Choroid plexus epithelial cell (primary cell): ENCODE data around the gene ZNF358.
"Not testable (repeated sequence)": the region's sequence is repeated elsewhere in the genome, so short reads cannot be mapped to it uniquely, and the experiment has no call there.

Experiments used
- DNase-seq: peaks from one replicate; pipeline ENCODE4 v3.0.0-alpha.2; 2010; ENCODE audit warnings: low read depth
- H3K4me3 ChIP-seq: 2 replicates; pipeline ENCODE4 v1.5.1; 2011; ENCODE audit warnings: low read depth, mild to moderate bottlenecking, control low read depth, low read length, moderate library complexity
- CTCF ChIP-seq: conservative IDR thresholded peaks from 2 replicates; pipeline ENCODE4 v1.5.1; 2011; ENCODE audit warnings: low read depth, mild to moderate bottlenecking, control low read depth, inconsistent platforms, low read length, moderate library complexity

Gene ZNF358

DNA sequence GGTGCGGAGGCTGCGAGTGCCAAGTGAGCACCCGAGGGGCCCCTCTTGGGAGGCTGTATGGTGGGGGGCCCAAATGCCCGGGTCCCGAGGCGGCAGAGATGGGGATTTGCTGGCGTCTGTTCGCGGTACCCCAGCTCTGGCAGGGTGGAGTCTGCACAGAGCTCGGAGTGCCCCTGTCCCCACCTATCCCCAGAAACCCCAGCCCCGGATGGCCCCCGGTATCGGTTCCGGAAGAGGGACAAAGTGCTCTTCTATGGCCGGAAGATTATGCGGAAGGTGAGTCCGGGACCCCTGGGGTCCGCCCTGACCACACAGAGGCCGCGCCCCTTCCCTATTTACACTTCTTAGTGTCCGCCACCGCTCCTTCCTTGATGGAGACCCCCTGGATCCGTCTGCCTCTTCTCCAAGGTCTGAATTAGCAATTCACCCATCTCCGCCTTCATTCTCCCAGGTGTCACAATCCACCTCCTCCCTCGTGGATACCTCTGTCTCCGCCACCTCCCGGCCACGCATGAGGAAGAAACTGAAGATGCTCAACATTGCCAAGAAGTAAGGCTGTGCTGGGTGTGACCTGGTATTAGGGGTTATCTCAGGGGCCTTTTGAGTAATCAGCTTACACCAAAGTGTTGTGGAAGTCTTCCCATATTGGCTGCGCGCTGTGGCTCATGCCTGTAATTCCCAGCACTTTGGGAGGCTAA, 20.2 kb downstream of the ZNF358 start:
- DNase-seq: no peak
- peak overlapping the region; percentile 98 for H3K4me3 ChIP-seq
- no peak for TF ChIP-seq CTCF

GRCh38 chr19:7538990-7539389, 23.1 kb downstream of the ZNF358 start:
- H3K4me3 ChIP-seq, DNase-seq: not testable (repeated sequence)

DNA sequence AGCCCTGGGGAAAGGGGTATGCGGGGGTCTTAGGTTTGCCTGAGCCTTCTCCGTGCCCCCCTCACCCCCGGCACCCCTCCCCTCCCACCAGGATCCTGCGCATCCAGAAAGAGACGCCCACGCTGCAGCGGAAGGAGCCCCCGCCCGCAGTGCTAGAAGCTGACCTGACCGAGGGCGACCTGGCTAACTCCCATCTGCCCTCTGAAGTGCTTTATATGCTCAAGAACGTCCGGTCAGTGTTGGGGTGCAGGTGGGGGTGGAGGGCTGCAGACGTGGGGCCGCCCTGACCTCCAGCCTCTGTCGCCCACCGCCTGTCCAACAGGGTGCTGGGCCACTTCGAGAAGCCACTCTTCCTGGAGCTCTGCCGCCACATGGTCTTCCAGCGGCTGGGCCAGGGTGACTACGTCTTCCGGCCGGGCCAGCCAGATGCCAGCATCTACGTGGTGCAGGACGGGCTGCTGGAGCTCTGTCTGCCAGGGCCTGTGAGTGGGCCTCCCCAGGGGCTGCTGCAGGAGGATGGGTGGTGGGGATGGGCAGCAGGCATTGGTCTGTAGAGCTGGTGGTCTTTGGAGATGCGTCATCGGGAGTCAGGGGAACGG, 24.0 kb downstream of the ZNF358 start:
- no peak overlapping the region for H3K4me3 ChIP-seq
- TF ChIP-seq CTCF: no peak
- no peak for DNase-seq

DNA sequence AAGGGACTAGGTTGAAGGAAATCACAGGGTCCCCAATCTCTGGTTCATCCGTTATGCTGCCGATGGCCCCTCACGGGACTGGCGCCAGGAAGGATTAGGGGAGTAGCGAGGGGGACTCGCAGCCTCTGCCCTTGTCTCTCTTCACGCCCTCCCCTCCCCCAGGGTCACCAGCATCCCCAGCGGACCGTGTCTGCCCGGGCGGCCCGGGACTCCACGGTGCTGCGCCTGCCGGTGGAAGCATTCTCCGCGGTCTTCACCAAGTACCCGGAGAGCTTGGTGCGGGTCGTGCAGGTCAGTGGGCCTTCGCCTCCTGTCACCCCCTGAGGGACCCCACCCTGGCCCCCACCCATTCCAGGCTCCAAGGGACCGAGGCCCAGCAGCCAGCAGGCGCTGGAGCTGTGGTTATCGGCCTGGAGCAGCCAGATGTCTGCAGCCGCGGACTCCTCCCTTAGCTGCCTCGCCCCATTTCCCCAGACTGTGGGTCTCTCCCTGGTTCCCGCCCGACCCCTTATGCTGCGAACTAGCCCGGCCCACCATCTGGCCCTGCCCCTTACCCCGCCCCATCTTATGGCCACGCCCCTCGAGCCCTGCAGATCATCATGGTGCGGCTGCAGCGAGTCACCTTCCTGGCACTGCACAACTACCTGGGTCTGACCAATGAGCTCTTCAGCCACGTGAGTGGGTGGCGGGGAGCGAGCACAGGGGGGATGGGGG, 25.0 kb downstream of the ZNF358 start:
- peak; percentile 35 for DNase-seq
- no peak overlapping the region for H3K4me3 ChIP-seq
- TF ChIP-seq CTCF: no peak

GRCh38 chr19:7541475-7541824, 25.5 kb downstream of the ZNF358 start:
- no peak for DNase-seq
- H3K4me3 ChIP-seq: no peak overlapping the region
- no peak for TF ChIP-seq CTCF

- no peak overlapping the region for H3K4me3 ChIP-seq
- TF ChIP-seq CTCF: no peak
- DNase-seq: no peak
Measured at GRCh38 chr19:7541828-7542443, 26.0 kb downstream of the ZNF358 start.

DNA sequence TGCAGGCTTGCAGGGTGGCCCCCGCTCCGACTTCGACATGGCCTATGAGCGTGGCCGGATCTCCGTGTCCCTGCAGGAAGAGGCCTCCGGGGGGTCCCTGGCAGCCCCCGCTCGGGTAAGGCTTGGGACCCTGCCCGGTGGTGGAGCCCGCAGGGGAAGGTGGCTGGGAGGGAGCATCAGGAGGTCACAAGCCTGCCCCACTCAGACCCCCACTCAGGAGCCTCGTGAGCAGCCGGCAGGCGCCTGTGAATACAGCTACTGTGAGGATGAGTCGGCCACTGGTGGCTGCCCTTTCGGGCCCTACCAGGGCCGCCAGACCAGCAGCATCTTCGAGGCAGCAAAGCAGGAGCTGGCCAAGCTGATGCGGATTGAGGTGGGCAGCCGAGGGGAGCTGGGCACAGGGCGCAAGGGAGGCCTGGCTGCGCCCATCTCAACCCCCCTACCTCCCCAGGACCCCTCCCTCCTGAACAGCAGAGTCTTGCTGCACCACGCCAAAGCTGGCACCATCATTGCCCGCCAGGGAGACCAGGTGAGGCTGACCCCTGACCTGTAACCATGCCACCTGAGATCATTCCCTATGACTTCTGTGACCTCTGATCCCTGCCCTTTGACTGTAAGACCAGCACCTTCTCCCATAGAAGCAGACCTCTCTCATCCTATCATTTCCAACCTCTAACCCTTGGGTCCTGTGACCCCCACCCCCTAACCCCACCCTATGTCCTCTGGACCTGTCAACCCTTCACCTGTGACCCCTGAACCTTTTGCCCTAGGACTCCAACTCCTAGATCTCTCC, 26.8 kb downstream of the ZNF358 start:
- no peak for TF ChIP-seq CTCF
- no peak for DNase-seq
- no peak overlapping the region for H3K4me3 ChIP-seq
